HepG2 (cell line): ENCODE measurements around the gene KCTD5. TPM values are rescaled to one million over a fixed set of nuclear protein-coding genes. Genes with fewer than 3 reads are reported as not detected.

Experiments used
- ATAC-seq: fragments of 200-7000 bp; cut with Tn5 transposase; 3 replicates; pipeline ENCODE4 v1.9.1; 2020; ENCODE audit warnings: mild to moderate bottlenecking, moderate library complexity
- BruUV-seq: library from RNA; stranded (reverse); fragments of 400-500 nt; replicated peaks from 2 replicates; lab custom pipeline; 2021; lab: Mats Ljungman, UMichigan
- CTCF ChIA-PET: fragments of 300-600 bp; formaldehyde crosslinking; extraction: SDS; loops from one replicate; lab custom pipeline; 2021; ENCODE audit warnings: low total read pairs, inconsistent platforms, low intra/inter-chr PET ratio; lab: Yijun Ruan, JAX
- POLR2A ChIA-PET: fragments of 350-600 bp; sonication (Branson Sonifier 250); formaldehyde crosslinking; loops from one replicate; lab custom pipeline; 2020; ENCODE audit warnings: antibody characterized with exemption, inconsistent platforms; lab: Yijun Ruan, JAX
- DNase-seq: peaks from one replicate; pipeline ENCODE4 v3.0.0-alpha.2; 2015; ENCODE audit warnings: low spot score
- FAIRE-seq: peaks from 3 replicates; lab custom pipeline; 2011; peaks lifted over from hg19 to GRCh38; lab: Jason Lieb, UNC
- H2AFZ ChIP-seq: one replicate; pipeline ENCODE4 v1.6.1; 2011; ENCODE audit warnings: low read length, inconsistent platforms
- H3K27ac ChIP-seq: fragments of 300-600 bp; 3 replicates; pipeline ENCODE4 v1.8.0; 2011; ENCODE audit warnings: mixed run types, mild to moderate bottlenecking, mixed read lengths, low read length, inconsistent platforms; ENCODE audit not compliant: insufficient read depth; ENCODE audit errors: extremely low read length
- H3K27me3 ChIP-seq, 2 experiments: fragments of 200-600 bp in 1 of 2; 2 replicates in 1 of 2; 3 replicates in 1 of 2; pipeline versions ENCODE4 v1.6.0 to v1.8.0; 2011; ENCODE audit warnings: low read length in 2 of 2, mild to moderate bottlenecking in 2 of 2, moderate library complexity in 2 of 2, inconsistent platforms in 1 of 2; ENCODE audit not compliant: insufficient read depth in 2 of 2, control insufficient read depth in 1 of 2
- H3K36me3 ChIP-seq, 2 experiments: fragments of 200-600 bp in 1 of 2; replicated peaks in 1 of 2; 2 replicates in 1 of 2; 3 replicates in 1 of 2; pipeline versions ENCODE4 v1.5.1 to v1.8.0; 2011; ENCODE audit warnings: low read length in 2 of 2, inconsistent platforms in 1 of 2; ENCODE audit not compliant: insufficient read depth in 2 of 2, control insufficient read depth in 1 of 2
- H3K4me1 ChIP-seq: 2 replicates; pipeline ENCODE4 v1.5.1; 2012; ENCODE audit warnings: low read length, inconsistent platforms; ENCODE audit not compliant: insufficient read depth
- H3K4me2 ChIP-seq: 2 replicates; pipeline ENCODE4 v1.6.0; 2011; ENCODE audit warnings: low read depth, low read length, inconsistent platforms
- H3K4me3 ChIP-seq, 3 experiments: fragments of 200-600 bp in 1 of 3; sonication (generic), shearing (Covaris generic) in 1 of 3; replicated peaks in 1 of 3; 2 replicates each; pipeline ENCODE4 v1.5.1; 2011 to 2016; ENCODE audit warnings: low read length in 3 of 3, inconsistent platforms in 2 of 3, low read depth in 2 of 3, mild to moderate bottlenecking in 2 of 3, control low read depth in 1 of 3, mixed read lengths in 1 of 3; ENCODE audit not compliant: insufficient read depth in 1 of 3
- H3K79me2 ChIP-seq: one replicate; pipeline ENCODE4 v1.6.1; 2011; ENCODE audit warnings: low read length, inconsistent platforms; ENCODE audit not compliant: insufficient read depth
- H3K9ac ChIP-seq: 2 replicates; pipeline ENCODE4 v1.6.0; 2011; ENCODE audit warnings: mild to moderate bottlenecking, low read depth, low read length, inconsistent platforms; ENCODE audit not compliant: insufficient read depth
- H3K9me3 ChIP-seq: 2 replicates; pipeline ENCODE4 v1.5.1; 2012; ENCODE audit warnings: mild to moderate bottlenecking, low read length
- H4K20me1 ChIP-seq: 2 replicates; pipeline ENCODE4 v1.6.0; 2011; ENCODE audit warnings: inconsistent platforms, mild to moderate bottlenecking, low read length, moderate library complexity; ENCODE audit not compliant: insufficient read depth
- HMGXB3 ChIP-seq: sonication (generic); formaldehyde crosslinking; IDR thresholded peaks from 2 replicates; pipeline ENCODE4 v1.4.0; 2020; ENCODE audit warnings: missing genetic modification reagents, borderline replicate concordance
- MAFK ChIP-seq, 2 experiments: IDR thresholded peaks in 1 of 2; conservative IDR thresholded peaks in 1 of 2; 2 replicates each; pipeline ENCODE4 v1.6.1; 2011; ENCODE audit warnings: improper control_type of control experiment in 2 of 2, low read length in 2 of 2
- POLR2A ChIP-seq, 2 experiments: IDR thresholded peaks; 2 replicates each; pipeline ENCODE4 v1.6.1; 2011; ENCODE audit warnings: low read depth in 2 of 2, low read length in 2 of 2, mild to moderate bottlenecking in 1 of 2, moderate library complexity in 1 of 2; ENCODE audit not compliant: insufficient read depth in 1 of 2
- SRF ChIP-seq: IDR thresholded peaks from 2 replicates; pipeline ENCODE4 v1.6.1; 2011; ENCODE audit warnings: mild to moderate bottlenecking, low read depth, low read length, moderate library complexity
- ZNF121 ChIP-seq: sonication (generic); formaldehyde crosslinking; IDR thresholded peaks from 2 replicates; pipeline ENCODE4 v1.5.0; 2020; ENCODE audit warnings: mild to moderate bottlenecking, missing genetic modification reagents
- ZNF331 ChIP-seq: sonication (generic); formaldehyde crosslinking; IDR thresholded peaks from 2 replicates; pipeline ENCODE4 v1.4.0; 2020; ENCODE audit warnings: missing genetic modification reagents
- whole genome bisulfite sequencing: methylation state at CpG from one replicate; pipeline ENCODE4 v1.1.6; 2017; ENCODE audit warnings: low lambda C conversion rate; 5-methylcytosine and 5-hydroxymethylcytosine counted together
- in situ Hi-C: cut with HindIII; loops from 2 replicates; pipeline ENCODE4 v1.10.0; 2017; ENCODE audit warnings: low pct_unique_long_range_greater_than_20kb; ENCODE audit not compliant: extremely low pct_ligation_motif_present
- intact Hi-C: fragments of 100-400 bp; cut with micrococcal nuclease; formaldehyde crosslinking; loops from one replicate; pipeline ENCODE4 v1.10.0; 2022; ENCODE audit not compliant: unreplicated experiment
- polyA plus RNA-seq, 8 experiments: library from polyadenylated mRNA; depleted of rRNA in 3 of 8; stranded (reverse) in 7 of 8; unstranded in 1 of 8; fragments of >200 nt; fragmentation: Illumina TruSeq in 4 of 8; extraction: Trizol in 4 of 8; gene quantifications; 2 replicates each; pipeline versions ENCODE4 v1.2.1 to v1.2.3, GENCODE V29; 2011 to 2016; ENCODE audit warnings: low read depth in 4 of 8, missing spikeins in 1 of 8, mixed read lengths in 1 of 8; ENCODE audit not compliant: insufficient read depth in 1 of 8
- total RNA-seq, 5 experiments: library from RNA; depleted of rRNA; stranded (reverse); fragments of >200 nt; fragmentation: Illumina TruSeq; extraction: Trizol; gene quantifications; 2 replicates each; pipeline ENCODE4 v1.2.3, GENCODE V29; 2016; ENCODE audit warnings: low read depth in 1 of 5

Gene KCTD5
- total and polyA plus RNA-seq, 2 of the 13 experiments (the other 11 are each of a cell fraction or from before 2014, with no cell fraction given) = 25.4 to 29.8 TPM

- CTCF ChIA-PET = no interaction called here
- Histone ChIP-seq H3K4me3 (no peak overlapping the region), H3K36me3 (peaks cover 0 to 1% of the 10 kb centered on the region in 2 experiments; a peak in 1 of 5 replicates), H4K20me1 (no peaks in the 10 kb centered on the region), H3K27ac (no peak overlapping the region), H3K9ac (no peak overlapping the region), H2AFZ (no peak overlapping the region), H3K4me1 (peaks cover 7% of the 10 kb centered on the region), H3K4me2 (no peak overlapping the region), H3K79me2 (no peaks in the 10 kb centered on the region), H3K9me3 (no peaks in the 10 kb centered on the region), H3K27me3 (no peaks in the 10 kb centered on the region)
- no peak for FAIRE-seq
- no peak for TF ChIP-seq ZNF331
- TF ChIP-seq POLR2A (IDR thresholded peaks at IDR 0.05; ENCODE audit: insufficient read depth in 1 of 2, low read depth in 2 of 2, low read length in 2 of 2) = no peak
- peak in 1 of 2 experiments; percentile 47; a peak in 2 of 4 replicates for TF ChIP-seq MAFK (conservative IDR thresholded peaks at IDR 0.05 in 1 of 2, IDR thresholded peaks at IDR 0.05 in 1 of 2; ENCODE audit: low read length in 2 of 2)
- no peak for TF ChIP-seq SRF
- TF ChIP-seq HMGXB3 (CRISPR knock-in tag) = no peak
- TF ChIP-seq ZNF121 (CRISPR knock-in tag) = no peak
- 89% methylated on average over 23 of the region's 23 CpGs for WGBS
- ATAC-seq = no peak
- intact Hi-C loops = no loop called here
- in situ Hi-C loops = no loop called here
- POLR2A ChIA-PET = no interaction called here
- no peak for DNase-seq
- BruUV-seq = no TSS peak
These were observed 18.5 kb upstream of the KCTD5 start for GRCh38 chr16:2663553-2664546.
